MM.1S (cell line): ENCODE data around the gene DPP6.
A peak's percentile ranks its signal among the peaks of the same experiment; 100 is the strongest.

Source experiments
- DNase-seq: peaks from one replicate; pipeline ENCODE4 v3.0.0-alpha.2; 2015
- H2AFZ ChIP-seq: fragments of 300-600 bp; sonication (generic); 2 replicates; pipeline ENCODE4 v1.6.0; 2016; ENCODE audit warnings: antibody characterized with exemption, low read length
- H3F3A ChIP-seq: fragments of 300-600 bp; sonication (generic); 2 replicates; pipeline ENCODE4 v1.6.1; 2016; ENCODE audit warnings: mild to moderate bottlenecking, antibody characterized with exemption, low read length, moderate library complexity, mixed read lengths; ENCODE audit not compliant: insufficient read depth
- H3K27ac ChIP-seq: fragments of 300-600 bp; sonication (generic); 2 replicates; pipeline ENCODE4 v1.5.1; 2016; ENCODE audit warnings: mild to moderate bottlenecking, low read length
- H3K27me3 ChIP-seq: fragments of 300-600 bp; sonication (generic); replicated peaks from 2 replicates; pipeline ENCODE4 v1.6.0; 2016; ENCODE audit warnings: low read length; ENCODE audit not compliant: insufficient read depth
- H3K36me3 ChIP-seq: fragments of 300-600 bp; sonication (generic); replicated peaks from 2 replicates; pipeline ENCODE4 v1.6.1; 2016; ENCODE audit warnings: mild to moderate bottlenecking, low read length, mixed read lengths; ENCODE audit not compliant: insufficient read depth
- H3K4me1 ChIP-seq: fragments of 300-600 bp; sonication (generic); 2 replicates; pipeline ENCODE4 v1.6.1; 2016; ENCODE audit warnings: low read length, mixed read lengths
- H3K4me2 ChIP-seq: fragments of 300-600 bp; sonication (generic); 2 replicates; pipeline ENCODE4 v1.6.0; 2016; ENCODE audit warnings: low read depth, low read length
- H3K4me3 ChIP-seq: fragments of 300-600 bp; sonication (generic); 2 replicates; pipeline ENCODE4 v1.5.1; 2016; ENCODE audit warnings: low read length, mixed read lengths
- H3K79me2 ChIP-seq: fragments of 300-600 bp; sonication (generic); 2 replicates; pipeline ENCODE4 v1.6.1; 2016; ENCODE audit warnings: mixed run types, low read length, mixed read lengths
- H3K9ac ChIP-seq: fragments of 300-600 bp; sonication (generic); 2 replicates; pipeline ENCODE4 v1.6.1; 2016; ENCODE audit warnings: low read length, mixed read lengths
- H3K9me2 ChIP-seq: fragments of 300-600 bp; sonication (generic); replicated peaks from 2 replicates; pipeline ENCODE4 v1.6.1; 2016; ENCODE audit warnings: mild to moderate bottlenecking, low read length, mixed read lengths; ENCODE audit not compliant: insufficient read depth
- H3K9me3 ChIP-seq: fragments of 300-600 bp; sonication (generic); replicated peaks from 2 replicates; pipeline ENCODE4 v1.6.1; 2016; ENCODE audit warnings: mild to moderate bottlenecking, low read length, mixed read lengths; ENCODE audit not compliant: insufficient read depth
- H4K20me1 ChIP-seq: fragments of 300-600 bp; sonication (generic); 2 replicates; pipeline ENCODE4 v1.6.1; 2016; ENCODE audit warnings: mild to moderate bottlenecking, low read length, moderate library complexity, mixed read lengths; ENCODE audit not compliant: insufficient read depth
- CTCF ChIP-seq: fragments of 300-600 bp; sonication (generic); IDR thresholded peaks from 2 replicates; pipeline ENCODE4 v1.5.1; 2016; ENCODE audit warnings: antibody characterized with exemption, low read length, mixed read lengths
- EZH2 ChIP-seq: fragments of 300-600 bp; sonication (generic); optimal IDR thresholded peaks from 2 replicates; pipeline ENCODE3; 2017; ENCODE audit warnings: low read depth, mild to moderate bottlenecking, antibody characterized with exemption, low read length, mixed read lengths
- EZH2phosphoT487 ChIP-seq: fragments of 300-600 bp; sonication (generic); IDR thresholded peaks from 2 replicates; pipeline ENCODE4 v1.6.1; 2018; ENCODE audit warnings: antibody characterized with exemption, low read length

Gene DPP6

GRCh38 chr7:154504918-154505317 is 452.7 kb downstream of the DPP6 start:
- no peak overlapping the region for H3K9ac ChIP-seq
- H3K4me3 ChIP-seq: no peak overlapping the region
- H3K4me1 ChIP-seq: no peaks in the 10 kb centered on the region
- H2AFZ ChIP-seq: no peak overlapping the region
- no peaks in the 10 kb centered on the region for H3K9me2 ChIP-seq
- DNase-seq: no peak
- no peaks in the 10 kb centered on the region for H3K9me3 ChIP-seq
- H3F3A ChIP-seq: no peaks in the 10 kb centered on the region
- H4K20me1 ChIP-seq: no peaks in the 10 kb centered on the region
- TF ChIP-seq CTCF (no peak), EZH2 (no peak), EZH2phosphoT487 (no peak)
- H3K36me3 ChIP-seq: no peaks in the 10 kb centered on the region
- H3K4me2 ChIP-seq: no peak overlapping the region
- no peak overlapping the region for H3K27ac ChIP-seq
- no peaks in the 10 kb centered on the region for H3K27me3 ChIP-seq
- H3K79me2 ChIP-seq: no peaks in the 10 kb centered on the region

- no peak for TF ChIP-seq EZH2
- Histone ChIP-seq H3K79me2 (no peaks in the 10 kb centered on the region), H3K9ac (no peak overlapping the region), H3K27ac (peak overlapping the region; percentile 2; the same call in 1 of the 2 replicates), H3F3A (no peaks in the 10 kb centered on the region), H3K4me2 (0 out of 2 replicates have a peak overlapping the region, but pooled peaks have one; percentile 9), H3K27me3 (no peaks in the 10 kb centered on the region), H3K9me3 (no peaks in the 10 kb centered on the region), H3K9me2 (no peaks in the 10 kb centered on the region), H3K4me3 (no peak overlapping the region), H2AFZ (no peak overlapping the region), H3K4me1 (no peaks in the 10 kb centered on the region), H3K36me3 (no peaks in the 10 kb centered on the region), H4K20me1 (no peaks in the 10 kb centered on the region)
- DNase-seq: no peak
Observed at GRCh38 chr7:154505362-154505761, 453.2 kb downstream of the DPP6 start.

GRCh38 chr7:154509192-154509591 is 457.0 kb downstream of the DPP6 start:
- TF ChIP-seq EZH2phosphoT487: no peak
- no peak for TF ChIP-seq CTCF
- no peak for TF ChIP-seq EZH2
- Histone ChIP-seq H3K4me1 (no peaks in the 10 kb centered on the region), H3K79me2 (no peaks in the 10 kb centered on the region), H3K27ac (no peak overlapping the region), H3K27me3 (no peaks in the 10 kb centered on the region), H3K9me3 (no peaks in the 10 kb centered on the region), H2AFZ (no peak overlapping the region), H3K9ac (no peak overlapping the region), H3K9me2 (no peaks in the 10 kb centered on the region), H3K36me3 (no peaks in the 10 kb centered on the region), H3K4me3 (no peak overlapping the region), H3F3A (no peaks in the 10 kb centered on the region), H3K4me2 (no peak overlapping the region), H4K20me1 (no peaks in the 10 kb centered on the region)
- DNase-seq: no peak

- Histone ChIP-seq H3K4me3 (no peak overlapping the region), H3K27ac (no peak overlapping the region), H3K27me3 (no peaks in the 10 kb centered on the region), H3K36me3 (no peaks in the 10 kb centered on the region), H2AFZ (no peak overlapping the region), H4K20me1 (no peaks in the 10 kb centered on the region), H3K9me3 (no peaks in the 10 kb centered on the region), H3F3A (no peaks in the 10 kb centered on the region), H3K4me2 (no peak overlapping the region), H3K9ac (no peak overlapping the region), H3K9me2 (no peaks in the 10 kb centered on the region), H3K4me1 (no peaks in the 10 kb centered on the region), H3K79me2 (no peaks in the 10 kb centered on the region)
- TF ChIP-seq CTCF (no peak), EZH2 (no peak), EZH2phosphoT487 (no peak)
- DNase-seq: no peak
Observed at GRCh38 chr7:154512121-154512833, 460.1 kb downstream of the DPP6 start.
